ENCODE results near the gene TRIM64. TPM values are rescaled to one million over a fixed set of nuclear protein-coding genes. Genes with fewer than 3 reads are reported as not detected.
"Not testable (repeated sequence)": the region's sequence is repeated elsewhere in the genome, so short reads cannot be mapped to it uniquely, and the experiment has no call there.

Gene TRIM64
- not detected for total RNA-seq

GRCh38 chr11:89965737-89966136 lies at the start of gene TRIM64:
Gene TRIM64 (plus strand): TSS chr11:89966037. CDS start chr11:89968504, 2,467 bp downstream.
- not testable (repeated sequence) for H3K27ac Mint-ChIP-seq; H3K4me1 Mint-ChIP-seq; H3K27me3 Mint-ChIP-seq; H3K9me3 Mint-ChIP-seq; ATAC-seq (replicated peaks); H3K36me3 Mint-ChIP-seq (ENCODE audit: low read depth); H3K4me3 Mint-ChIP-seq

- H3K4me1 Mint-ChIP-seq, result no peaks in the 10 kb centered on the region
- no peaks in the 10 kb centered on the region for H3K36me3 Mint-ChIP-seq (ENCODE audit: low read depth)
- no peak within 1 kb of the TSS for H3K4me3 Mint-ChIP-seq
- H3K27me3 Mint-ChIP-seq, result no peaks in the 10 kb centered on the region
- ATAC-seq (replicated peaks), result no peak
- H3K27ac Mint-ChIP-seq, result no peak within 1 kb of the TSS
- no peaks in the 10 kb centered on the region for H3K9me3 Mint-ChIP-seq
These were observed 43.6 kb upstream of the TRIM64 start, which contains the start of gene TRIM49D1 for GRCh38 chr11:89922195-89922660. Gene TRIM49D1 (minus strand): TSS chr11:89922245. CDS start chr11:89917710, 4,535 bp downstream.

GRCh38 chr11:89923764-89924163 lies 42.1 kb upstream of the TRIM64 start, which contains the start of gene TRIM49D2:
Gene TRIM49D2 (plus strand): TSS chr11:89924064. CDS start chr11:89926762, 2,698 bp downstream.
- not testable (repeated sequence) for H3K4me1 Mint-ChIP-seq; H3K27me3 Mint-ChIP-seq; H3K4me3 Mint-ChIP-seq; ATAC-seq (replicated peaks); H3K27ac Mint-ChIP-seq; H3K9me3 Mint-ChIP-seq; H3K36me3 Mint-ChIP-seq (ENCODE audit: low read depth)

- not testable (repeated sequence) for H3K4me1 Mint-ChIP-seq; H3K9me3 Mint-ChIP-seq; H3K4me3 Mint-ChIP-seq; ATAC-seq (replicated peaks); H3K27ac Mint-ChIP-seq; H3K36me3 Mint-ChIP-seq (ENCODE audit: low read depth); H3K27me3 Mint-ChIP-seq
These were observed 5.0 kb upstream of the TRIM64 start for GRCh38 chr11:89960833-89961232.

Other genes with a start within 250 kb of the TRIM64 start
- not detected for gene TRIM49, start 157.5 kb upstream of the TRIM64 start, total RNA-seq
- gene TRIM64B, start 87.5 kb upstream of the TRIM64 start, total RNA-seq, result not detected
- not detected for gene TRIM49D1, start 43.8 kb upstream of the TRIM64 start, total RNA-seq
- gene TRIM49D2, start 42.0 kb upstream of the TRIM64 start, total RNA-seq, result not detected
- gene TRIM49C, start 65.1 kb downstream of the TRIM64 start, total RNA-seq, result not detected
- gene UBTFL1, start 119.9 kb downstream of the TRIM64 start, total RNA-seq, result not detected
- not detected for gene NAALAD2, start 168.6 kb downstream of the TRIM64 start, total RNA-seq